GM19467 (cell line): ENCODE data around the gene PSMD13.
"Not testable (repeated sequence)": the region's sequence is repeated elsewhere in the genome, so short reads cannot be mapped to it uniquely, and the experiment has no call there.

ENCODE experiments used
- ATAC-seq: cut with Tn5 transposase; IDR thresholded peaks from one replicate; pipeline ENCODE4 v1.9.1; 2021; ENCODE audit warnings: mild to moderate bottlenecking, moderate library complexity; ENCODE audit not compliant: unreplicated experiment

PSMD13 gene

GRCh38 chr11:236774-237767, at the start of gene PSMD13:
TSS of gene PSMD13 (plus strand) at chr11:236976. CDS start at chr11:237050, 74 bp downstream.
- ATAC-seq = peak; percentile 65

GRCh38 chr11:189200-189783, 47.5 kb upstream of the PSMD13 start:
- ATAC-seq = peak; percentile 30

GRCh38 chr11:189843-190311, 46.9 kb upstream of the PSMD13 start:
- peak; percentile 87 for ATAC-seq

GRCh38 chr11:190546-190945, 46.2 kb upstream of the PSMD13 start:
- not testable (repeated sequence) for ATAC-seq

- ATAC-seq = not testable (repeated sequence)
Measured at GRCh38 chr11:191490-192478, 45.0 kb upstream of the PSMD13 start.

GRCh38 chr11:192674-193128, 44.1 kb upstream of the PSMD13 start, which contains the start of gene SCGB1C1:
TSS of gene SCGB1C1 (plus strand) at chr11:193078. CDS start at chr11:193100, 22 bp downstream.
- not testable (repeated sequence) for ATAC-seq

- not testable (repeated sequence) for ATAC-seq
Measured at GRCh38 chr11:193481-193880, 43.3 kb upstream of the PSMD13 start.

- ATAC-seq = no peak
Measured at GRCh38 chr11:196786-197731, 39.7 kb upstream of the PSMD13 start.

- ATAC-seq = no peak
Measured at GRCh38 chr11:197741-198235, 39.0 kb upstream of the PSMD13 start.

GRCh38 chr11:198236-198806, 38.5 kb upstream of the PSMD13 start:
- ATAC-seq = no peak

- ATAC-seq = no peak
Measured at GRCh38 chr11:199004-199581, 37.7 kb upstream of the PSMD13 start.

- ATAC-seq = no peak
Measured at GRCh38 chr11:199782-200181, 37.0 kb upstream of the PSMD13 start.

- no peak for ATAC-seq
Measured at GRCh38 chr11:200224-201003, 36.4 kb upstream of the PSMD13 start.

- ATAC-seq = no peak
Measured at GRCh38 chr11:201966-202365, 34.8 kb upstream of the PSMD13 start.

- ATAC-seq = no peak
Measured at GRCh38 chr11:202490-202889, 34.3 kb upstream of the PSMD13 start.

GRCh38 chr11:203056-203944, 33.5 kb upstream of the PSMD13 start:
- ATAC-seq = no peak
